K562 (cell line): ENCODE results near the gene ALCAM. TPM values are rescaled to one million over a fixed set of nuclear protein-coding genes. Genes with fewer than 3 reads are reported as not detected.

Experiments
- ATAC-seq: fragments of 200-7000 bp; cut with Tn5 transposase; 3 replicates; pipeline ENCODE4 v1.9.1; 2020; ENCODE audit warnings: moderate library complexity
- BruUV-seq: library from RNA; stranded (reverse); fragments of 400-500 nt; replicated peaks from 2 replicates; lab custom pipeline; 2021; lab: Mats Ljungman, UMichigan
- CTCF ChIA-PET: fragments of 300-600 bp; formaldehyde crosslinking; extraction: SDS; loops from one replicate; lab custom pipeline; 2021; ENCODE audit warnings: low intra/inter-chr PET ratio; lab: Yijun Ruan, JAX
- POLR2A ChIA-PET: fragments of 300-600, 350-650 bp; sonication (Branson Sonifier 250); formaldehyde crosslinking; extraction: SDS; loops from one replicate; lab custom pipeline; 2021; ENCODE audit warnings: antibody characterized with exemption, inconsistent platforms; lab: Yijun Ruan, JAX
- DNase-seq, 4 experiments: peaks; one replicate each; pipeline versions ENCODE4 v3.0.0 to v3.0.0-alpha.2; 2011 to 2018; ENCODE audit warnings: low spot score in 3 of 4, mixed read lengths in 3 of 4; ENCODE audit errors: extremely low read depth in 1 of 4
- FAIRE-seq: peaks from 2 replicates; lab custom pipeline; 2011; peaks lifted over from hg19 to GRCh38; lab: Jason Lieb, UNC
- H2AFZ ChIP-seq: 2 replicates; pipeline ENCODE4 v1.6.0; 2011; ENCODE audit warnings: low read depth, low read length, control low read depth, inconsistent platforms
- H3K27ac ChIP-seq: fragments of 200-600 bp; 3 replicates; pipeline ENCODE4 v1.8.0; 2011; ENCODE audit warnings: low read depth, mild to moderate bottlenecking, control low read depth, inconsistent platforms, low read length, moderate library complexity, mixed read lengths; ENCODE audit errors: extremely low read depth
- H3K27me3 ChIP-seq, 2 experiments: fragments of 300-600 bp in 1 of 2; 2 replicates in 1 of 2; 3 replicates in 1 of 2; pipeline versions ENCODE4 v1.6.0 to v1.8.0; 2011; ENCODE audit warnings: inconsistent platforms in 2 of 2, low read length in 2 of 2, mild to moderate bottlenecking in 1 of 2, mixed read lengths in 1 of 2, moderate library complexity in 1 of 2; ENCODE audit not compliant: control insufficient read depth in 2 of 2, insufficient read depth in 2 of 2
- H3K36me3 ChIP-seq: fragments of 300-600 bp; 3 replicates; pipeline ENCODE4 v1.8.0; 2011; ENCODE audit warnings: mild to moderate bottlenecking, low read length, inconsistent platforms; ENCODE audit not compliant: control insufficient read depth, insufficient read depth
- H3K4me1 ChIP-seq, 2 experiments: fragments of 200-600 bp in 1 of 2; replicated peaks in 1 of 2; 2 replicates in 1 of 2; 3 replicates in 1 of 2; pipeline versions ENCODE4 v1.5.1 to v1.8.0; 2011; ENCODE audit warnings: inconsistent platforms in 2 of 2, low read length in 2 of 2, mild to moderate bottlenecking in 1 of 2, mixed read lengths in 1 of 2, moderate library complexity in 1 of 2; ENCODE audit not compliant: control insufficient read depth in 2 of 2, insufficient read depth in 2 of 2
- H3K4me2 ChIP-seq: 2 replicates; pipeline ENCODE4 v1.6.1; 2011; ENCODE audit warnings: low read length, control low read depth, inconsistent platforms, mixed read lengths; ENCODE audit not compliant: insufficient read depth
- H3K4me3 ChIP-seq: fragments of 200-600 bp; sonication (generic), shearing (Covaris generic); 2 replicates; pipeline ENCODE4 v1.5.1; 2016; ENCODE audit warnings: control low read depth, inconsistent platforms
- H3K79me2 ChIP-seq: fragments of 200-600 bp; 3 replicates; pipeline ENCODE4 v1.8.0; 2011; ENCODE audit warnings: low read length, inconsistent platforms; ENCODE audit not compliant: control insufficient read depth, insufficient read depth
- H3K9ac ChIP-seq, 2 experiments: 2 replicates each; pipeline versions ENCODE4 v1.6.0 to v1.6.1; 2011; ENCODE audit warnings: low read depth in 2 of 2, low read length in 2 of 2, control low read depth in 1 of 2, inconsistent platforms in 1 of 2, mild to moderate bottlenecking in 1 of 2, mixed read lengths in 1 of 2; ENCODE audit not compliant: insufficient read depth in 1 of 2
- H3K9me1 ChIP-seq: one replicate; pipeline ENCODE4 v1.6.0; 2011; ENCODE audit warnings: inconsistent platforms, mild to moderate bottlenecking, low read length, moderate library complexity; ENCODE audit not compliant: control insufficient read depth, insufficient read depth
- H3K9me3 ChIP-seq: replicated peaks from 2 replicates; pipeline ENCODE4 v1.5.1; 2011; ENCODE audit warnings: low read depth, low read length, inconsistent platforms; ENCODE audit not compliant: control insufficient read depth, insufficient read depth
- H4K20me1 ChIP-seq: replicated peaks from 2 replicates; pipeline ENCODE4 v1.6.1; 2011; ENCODE audit warnings: low read length, inconsistent platforms, mixed read lengths; ENCODE audit not compliant: control insufficient read depth, insufficient read depth
- BCL6 ChIP-seq: fragments of 250-450 bp; sonication (Bioruptor Pico); IDR thresholded peaks from 2 replicates; pipeline ENCODE4 v1.4.0; 2020
- BHLHE40 ChIP-seq: IDR thresholded peaks from 2 replicates; pipeline ENCODE4 v1.6.1; 2011; ENCODE audit warnings: low read length, improper control_type of control experiment
- FOXK2 ChIP-seq, 2 experiments: fragments of 450-650 bp; IDR thresholded peaks in 1 of 2; conservative IDR thresholded peaks in 1 of 2; 2 replicates each; pipeline ENCODE4 v1.6.1; 2016; ENCODE audit warnings: low read depth in 2 of 2, mild to moderate bottlenecking in 1 of 2
- KDM5B ChIP-seq: fragments of 200-600 bp; sonication (generic); IDR thresholded peaks from 2 replicates; pipeline ENCODE4 v1.6.1; 2012; ENCODE audit warnings: low read depth, mild to moderate bottlenecking, moderate library complexity, low read length, control low read depth, inconsistent platforms; ENCODE audit not compliant: insufficient replicate concordance
- NFRKB ChIP-seq: fragments of 450-650 bp; IDR thresholded peaks from 2 replicates; pipeline ENCODE4 v1.6.1; 2016; ENCODE audit warnings: low read depth
- NKRF ChIP-seq: fragments of 450-650 bp; IDR thresholded peaks from 2 replicates; pipeline ENCODE4 v1.6.1; 2016; ENCODE audit warnings: borderline replicate concordance
- SMARCA4 ChIP-seq: fragments of 450-650 bp; IDR thresholded peaks from 2 replicates; pipeline ENCODE4 v1.6.1; 2016
- SMC3 ChIP-seq: conservative IDR thresholded peaks from 2 replicates; pipeline ENCODE4 v1.6.1; 2011; ENCODE audit warnings: low read depth, low read length, improper control_type of control experiment; ENCODE audit not compliant: insufficient read depth
- TCF15 ChIP-seq: fragments of 250-450 bp; sonication (Bioruptor Pico); IDR thresholded peaks from 2 replicates; pipeline ENCODE4 v1.8.0; 2022; ENCODE audit warnings: moderate library complexity, mild to moderate bottlenecking, inconsistent platforms
- USF1 ChIP-seq: sonication (generic); formaldehyde crosslinking; IDR thresholded peaks from 2 replicates; pipeline ENCODE4 v1.9.0; 2022; ENCODE audit warnings: mild to moderate bottlenecking, missing genetic modification reagents
- ZNF24 ChIP-seq: fragments of 450-650 bp; IDR thresholded peaks from 2 replicates; pipeline ENCODE4 v1.6.1; 2016
- ZNF449 ChIP-seq: fragments of 250-450 bp; sonication (Bioruptor Pico); IDR thresholded peaks from 2 replicates; pipeline ENCODE4 v1.8.0; 2022; ENCODE audit warnings: moderate library complexity, mild to moderate bottlenecking, inconsistent platforms
- WGBS: fragments of 100-300 bp; shearing (Covaris generic); methylation state at CpG from one replicate; pipeline ENCODE4 v1.1.6; 2016; ENCODE audit warnings: low coverage, mixed read lengths; ENCODE audit not compliant: insufficient coverage; ENCODE audit errors: missing lambda C conversion rate; 5-methylcytosine and 5-hydroxymethylcytosine counted together
- in situ Hi-C: fragments of 300-500 bp; cut with MboI; formaldehyde crosslinking; loops from 4 replicates; pipeline ENCODE4 v1.15.0; 2018; ENCODE audit warnings: inconsistent platforms, mixed read lengths
- intact Hi-C: fragments of 100-400 bp; cut with micrococcal nuclease; formaldehyde crosslinking; loops from 2 replicates; pipeline ENCODE4 v1.14.2; 2022
- polyA plus RNA-seq, 8 experiments: library from polyadenylated mRNA; depleted of rRNA in 4 of 8; stranded (reverse) in 5 of 8; unstranded in 3 of 8; fragments of >200 nt; fragmentation: Nextera tagmentation in 2 of 8; fragmentation: Illumina TruSeq in 1 of 8; extraction: Ambion mirVana in 2 of 8; extraction: Trizol in 1 of 8; gene quantifications; 2 replicates each; pipeline versions ENCODE4 v1.2.1 to v1.2.3, GENCODE V29; 2011 to 2014; ENCODE audit warnings: inconsistent platforms in 1 of 8, missing spikeins in 1 of 8
- total RNA-seq, 7 experiments: library from RNA; depleted of rRNA in 6 of 7; stranded (reverse); fragments of >200 nt in 6 of 7; fragmentation: Illumina TruSeq in 2 of 7; extraction: Trizol in 2 of 7; gene quantifications; 2 replicates each; pipeline versions ENCODE4 v1.2.1 to v1.2.3, GENCODE V29; 2011 to 2021; ENCODE audit warnings: low replicate concordance in 1 of 7

Gene ALCAM
- total and polyA plus RNA-seq, 9 of the 15 experiments (the other 6 are each of a cell fraction or from before 2014, with no cell fraction given) = 0.03 to 0.98 (median 0.14) TPM; not detected in 1

- Histone ChIP-seq H3K36me3 (no peaks in the 10 kb centered on the region), H3K4me2 (no peak overlapping the region), H2AFZ (no peak overlapping the region), H3K27me3 (no peaks in the 10 kb centered on the region), H3K9me3 (no peaks in the 10 kb centered on the region), H3K9ac (no peak overlapping the region), H3K4me1 (no peaks in the 10 kb centered on the region), H3K27ac (no peak overlapping the region), H3K79me2 (no peaks in the 10 kb centered on the region), H3K4me3 (no peak overlapping the region), H4K20me1 (no peaks in the 10 kb centered on the region), H3K9me1 (no peaks in the 10 kb centered on the region)
- intact Hi-C loops = no loop called here
- ATAC-seq (no peak), DNase-seq (no peak), FAIRE-seq (no peak)
- ChIA-PET POLR2A (interaction anchor here (0.6 kb wide), 1 partner anchor 13 kb away, joined by 3 read pairs; no protein-coding TSS in a partner anchor), CTCF (no interaction called here)
- in situ Hi-C loops = no loop called here
- no TSS peak for BruUV-seq
- 0% methylated on average over 1 of the region's 1 CpG for WGBS
- TF ChIP-seq ZNF24 (no peak), TCF15 (no peak), USF1 (CRISPR knock-in tag) (no peak), BCL6 (CRISPR knock-in tag) (no peak), ZNF449 (no peak), SMARCA4 (no peak), NKRF (no peak), FOXK2 (conservative IDR thresholded peaks at IDR 0.05 in 1 of 2, IDR thresholded peaks at IDR 0.05 in 1 of 2; ENCODE audit: low read depth in 2 of 2) (no peak), SMC3 (no peak), BHLHE40 (no peak), NFRKB (no peak), KDM5B (no peak)
These were observed 175.7 kb downstream of the ALCAM start for GRCh38 chr3:105542282-105543019.
